ENCODE measurements around the gene FAM78B.

Gene FAM78B

DNA sequence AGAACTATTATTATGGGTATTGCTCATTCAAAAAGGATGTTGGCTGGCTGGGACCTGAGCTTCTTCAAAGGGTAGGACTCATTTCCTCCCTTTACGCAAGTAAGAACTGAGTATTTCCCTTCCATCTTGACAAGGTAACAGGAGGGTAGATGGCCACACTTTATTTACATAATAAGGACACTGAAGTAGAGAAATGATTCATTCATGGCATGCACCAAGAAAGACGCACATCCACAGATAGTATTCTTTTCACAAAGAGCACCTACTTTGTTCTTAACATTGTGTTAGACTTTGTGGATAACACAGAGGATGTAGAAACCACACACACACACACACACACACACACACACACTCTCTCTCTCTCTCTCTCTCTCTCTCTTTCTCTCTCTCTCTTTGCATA lies 82.9 kb downstream of the FAM78B start:
- no peak overlapping the region for H3K9ac ChIP-seq (ENCODE audit: low read depth, low read length)
- H3K27me3 ChIP-seq (ENCODE audit: insufficient read depth, low read length, poor library complexity): no peaks in the 10 kb centered on the region
- H3K4me1 ChIP-seq (ENCODE audit: insufficient read depth, low read length): peaks cover 30% of the 10 kb centered on the region
- TF ChIP-seq, protein P1, sequence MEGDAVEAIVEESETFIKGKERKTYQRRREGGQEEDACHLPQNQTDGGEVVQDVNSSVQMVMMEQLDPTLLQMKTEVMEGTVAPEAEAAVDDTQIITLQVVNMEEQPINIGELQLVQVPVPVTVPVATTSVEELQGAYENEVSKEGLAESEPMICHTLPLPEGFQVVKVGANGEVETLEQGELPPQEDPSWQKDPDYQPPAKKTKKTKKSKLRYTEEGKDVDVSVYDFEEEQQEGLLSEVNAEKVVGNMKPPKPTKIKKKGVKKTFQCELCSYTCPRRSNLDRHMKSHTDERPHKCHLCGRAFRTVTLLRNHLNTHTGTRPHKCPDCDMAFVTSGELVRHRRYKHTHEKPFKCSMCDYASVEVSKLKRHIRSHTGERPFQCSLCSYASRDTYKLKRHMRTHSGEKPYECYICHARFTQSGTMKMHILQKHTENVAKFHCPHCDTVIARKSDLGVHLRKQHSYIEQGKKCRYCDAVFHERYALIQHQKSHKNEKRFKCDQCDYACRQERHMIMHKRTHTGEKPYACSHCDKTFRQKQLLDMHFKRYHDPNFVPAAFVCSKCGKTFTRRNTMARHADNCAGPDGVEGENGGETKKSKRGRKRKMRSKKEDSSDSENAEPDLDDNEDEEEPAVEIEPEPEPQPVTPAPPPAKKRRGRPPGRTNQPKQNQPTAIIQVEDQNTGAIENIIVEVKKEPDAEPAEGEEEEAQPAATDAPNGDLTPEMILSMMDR (IDR thresholded peaks at IDR 0.05; ENCODE audit: borderline replicate concordance, extremely low read depth, low read length, poor library complexity, severe bottlenecking): no peak
- no peak for TF ChIP-seq EZH2 (IDR thresholded peaks at IDR 0.05; ENCODE audit: borderline replicate concordance, low read depth, low read length, severe bottlenecking)
- no peaks in the 10 kb centered on the region for H4K20me1 ChIP-seq (ENCODE audit: insufficient read depth, low read length)
- ATAC-seq (ENCODE audit: insufficient read depth, low read depth): no peak
- no peak overlapping the region for H3K4me2 ChIP-seq (ENCODE audit: insufficient read depth, low read length)
- H2AFZ ChIP-seq (ENCODE audit: low read depth, low read length): no peak overlapping the region
- DNase-seq: no peak
- no peak overlapping the region for H3K4me3 ChIP-seq (ENCODE audit: low read depth in 1 of 2, low read length in 2 of 2)
- no peaks in the 10 kb centered on the region for H3K79me2 ChIP-seq (ENCODE audit: insufficient read depth, low read length)
- no peaks in the 10 kb centered on the region for H3K9me3 ChIP-seq (ENCODE audit: insufficient read depth, low read length, severe bottlenecking)
- H3K36me3 ChIP-seq (ENCODE audit: insufficient read depth, low read length): no peaks in the 10 kb centered on the region
- H3K27ac ChIP-seq (ENCODE audit: low read length): no peak overlapping the region

DNA sequence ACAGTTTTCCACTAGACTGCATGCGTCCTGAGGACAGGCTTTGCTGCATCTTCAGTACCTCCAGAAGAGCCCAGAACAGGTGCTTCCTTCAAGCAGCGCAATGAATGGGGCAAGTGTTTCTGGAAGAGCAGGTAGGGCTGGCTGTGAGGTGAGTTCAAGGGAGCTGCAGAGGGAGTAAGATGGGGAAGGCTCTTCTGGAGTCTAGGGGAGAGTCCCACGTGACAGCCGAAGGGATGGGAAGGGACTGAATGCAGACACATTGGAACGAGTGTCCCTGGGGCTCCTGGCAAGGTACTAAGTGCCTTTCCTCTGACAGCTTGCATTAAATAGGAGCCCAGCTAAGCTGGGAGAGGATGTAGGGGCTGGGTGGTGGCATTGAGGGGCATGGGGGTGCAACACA lies 84.2 kb downstream of the FAM78B start:
- no peak for TF ChIP-seq EZH2 (IDR thresholded peaks at IDR 0.05; ENCODE audit: borderline replicate concordance, low read depth, low read length, severe bottlenecking)
- TF ChIP-seq, protein P1 (IDR thresholded peaks at IDR 0.05; ENCODE audit: borderline replicate concordance, extremely low read depth, low read length, poor library complexity, severe bottlenecking): no peak
- no peak for ATAC-seq (ENCODE audit: insufficient read depth, low read depth)

DNA sequence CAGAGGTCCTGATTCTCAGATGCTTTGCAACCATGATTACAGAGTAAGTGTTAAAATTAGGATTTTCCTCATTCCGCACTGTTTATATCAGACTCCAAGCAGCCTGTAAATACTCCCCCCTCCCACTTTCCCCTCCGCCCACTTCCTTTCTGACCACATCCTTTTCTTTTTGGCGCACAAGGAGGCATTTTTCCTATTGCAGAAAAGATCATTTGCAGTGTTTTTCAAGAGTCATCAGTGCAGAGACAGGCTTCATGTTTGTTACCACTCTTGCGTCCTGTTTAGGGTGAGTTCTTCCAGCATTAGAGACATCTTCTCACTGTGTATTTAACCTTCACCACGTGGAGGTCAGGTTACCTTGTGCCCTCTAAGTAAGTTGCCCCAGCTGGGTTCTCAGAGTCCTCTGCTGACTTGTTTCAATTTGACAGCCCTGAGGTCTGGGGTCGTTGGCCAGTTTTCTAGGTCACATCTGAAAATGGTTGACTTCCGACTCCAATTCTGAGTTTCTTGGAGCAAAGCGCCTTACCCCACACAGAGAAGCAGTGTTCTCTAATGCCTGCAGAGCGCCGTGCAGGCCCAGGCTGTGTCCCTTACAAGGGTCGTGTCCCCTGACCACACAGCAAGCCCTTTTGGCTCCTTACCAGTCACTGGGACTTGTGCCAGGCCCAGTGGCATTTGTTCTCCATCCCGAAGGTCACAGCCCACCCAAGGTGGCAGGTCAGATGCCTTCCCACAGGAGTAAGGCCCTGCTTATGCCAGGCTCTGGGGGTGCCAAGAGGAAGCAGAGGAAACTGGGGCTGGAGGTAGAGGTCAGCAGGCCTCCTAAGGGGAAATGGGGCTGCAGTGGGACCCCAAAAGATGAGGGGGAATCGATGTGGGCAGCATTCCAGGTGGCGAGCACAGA lies 85.6 kb downstream of the FAM78B start:
- H2AFZ ChIP-seq (ENCODE audit: low read depth, low read length): peak overlapping the region; percentile 66
- peak overlapping the region; percentile 85 for H3K27ac ChIP-seq (ENCODE audit: low read length)
- peak overlapping the region; percentile 46 for H3K9ac ChIP-seq (ENCODE audit: low read depth, low read length)
- H3K4me1 ChIP-seq (ENCODE audit: insufficient read depth, low read length): peaks cover 30% of the 10 kb centered on the region
- H3K4me3 ChIP-seq (ENCODE audit: low read depth in 1 of 2, low read length in 2 of 2): peak overlapping the region in 1 of 2 experiments; percentile 41; a peak in 2 of 4 replicates
- ATAC-seq (ENCODE audit: insufficient read depth, low read depth): peak; percentile 74
- TF ChIP-seq EZH2 (IDR thresholded peaks at IDR 0.05; ENCODE audit: borderline replicate concordance, low read depth, low read length, severe bottlenecking): no peak
- TF ChIP-seq, protein P1 (IDR thresholded peaks at IDR 0.05; ENCODE audit: borderline replicate concordance, extremely low read depth, low read length, poor library complexity, severe bottlenecking): no peak
- H3K79me2 ChIP-seq (ENCODE audit: insufficient read depth, low read length): no peaks in the 10 kb centered on the region
- DNase-seq: peak; percentile 78
- H3K36me3 ChIP-seq (ENCODE audit: insufficient read depth, low read length): no peaks in the 10 kb centered on the region
- H3K9me3 ChIP-seq (ENCODE audit: insufficient read depth, low read length, severe bottlenecking): no peaks in the 10 kb centered on the region
- no peaks in the 10 kb centered on the region for H4K20me1 ChIP-seq (ENCODE audit: insufficient read depth, low read length)
- peak overlapping the region; percentile 60 for H3K4me2 ChIP-seq (ENCODE audit: insufficient read depth, low read length)
- H3K27me3 ChIP-seq (ENCODE audit: insufficient read depth, low read length, poor library complexity): no peaks in the 10 kb centered on the region

More for the DNA sequence above, 84.2 kb downstream of the FAM78B start:
- Histone ChIP-seq H3K4me2 (ENCODE audit: insufficient read depth, low read length) (no peak overlapping the region), H2AFZ (ENCODE audit: low read depth, low read length) (no peak overlapping the region), H3K9ac (ENCODE audit: low read depth, low read length) (no peak overlapping the region), H3K36me3 (ENCODE audit: insufficient read depth, low read length) (no peaks in the 10 kb centered on the region), H3K27ac (ENCODE audit: low read length) (no peak overlapping the region), H3K79me2 (ENCODE audit: insufficient read depth, low read length) (no peaks in the 10 kb centered on the region), H4K20me1 (ENCODE audit: insufficient read depth, low read length) (no peaks in the 10 kb centered on the region), H3K4me3 (ENCODE audit: low read depth in 1 of 2, low read length in 2 of 2) (no peak overlapping the region), H3K9me3 (ENCODE audit: insufficient read depth, low read length, severe bottlenecking) (no peaks in the 10 kb centered on the region), H3K4me1 (ENCODE audit: insufficient read depth, low read length) (peaks cover 30% of the 10 kb centered on the region), H3K27me3 (ENCODE audit: insufficient read depth, low read length, poor library complexity) (no peaks in the 10 kb centered on the region)
- DNase-seq: no peak

All from DND-41 (cell line).